G401.6 (cell line): ENCODE results near the gene NDUFB3.
"Not testable (repeated sequence)": the region's sequence is repeated elsewhere in the genome, so short reads cannot be mapped to it uniquely, and the experiment has no call there.

Experiments used
- FAIRE-seq: peaks from 2 replicates; lab custom pipeline; 2012; peaks lifted over from hg19 to GRCh38; lab: Jason Lieb, UNC

NDUFB3 gene

GRCh38 chr2:201093573-201093972 lies 21.8 kb downstream of the NDUFB3 start:
- no peak for FAIRE-seq

GRCh38 chr2:201100497-201100896 lies 28.7 kb downstream of the NDUFB3 start:
- FAIRE-seq: no peak

- FAIRE-seq: no peak
Observed at GRCh38 chr2:201105759-201106158, 34.0 kb downstream of the NDUFB3 start.

GRCh38 chr2:201107624-201108023 lies 35.8 kb downstream of the NDUFB3 start:
- no peak for FAIRE-seq

GRCh38 chr2:201108341-201108740 lies 36.5 kb downstream of the NDUFB3 start:
- FAIRE-seq: no peak

GRCh38 chr2:201109186-201109585 lies 37.4 kb downstream of the NDUFB3 start:
- FAIRE-seq: no peak

GRCh38 chr2:201110615-201111014 lies 38.8 kb downstream of the NDUFB3 start:
- no peak for FAIRE-seq

- FAIRE-seq: no peak
Observed at GRCh38 chr2:201111096-201111495, 39.3 kb downstream of the NDUFB3 start.

GRCh38 chr2:201114350-201114749 lies 42.5 kb downstream of the NDUFB3 start:
- FAIRE-seq: no peak

GRCh38 chr2:201114846-201115245 lies 43.0 kb downstream of the NDUFB3 start:
- FAIRE-seq: no peak

- no peak for FAIRE-seq
Observed at GRCh38 chr2:201116115-201116958, 44.5 kb downstream of the NDUFB3 start, which contains the start of gene CFLAR. Gene CFLAR (plus strand): TSS chr2:201116164. CDS start chr2:201129866, 13,702 bp downstream.

GRCh38 chr2:201116959-201117734 lies 45.3 kb downstream of the NDUFB3 start:
- peak; percentile 17 for FAIRE-seq

GRCh38 chr2:201117735-201118094 lies 45.9 kb downstream of the NDUFB3 start:
- FAIRE-seq: not testable (repeated sequence)

GRCh38 chr2:201118121-201118960 lies 46.5 kb downstream of the NDUFB3 start:
- FAIRE-seq: peak; percentile 92

- FAIRE-seq: no peak
Observed at GRCh38 chr2:201118961-201119854, 47.4 kb downstream of the NDUFB3 start.

- no peak for FAIRE-seq
Observed at GRCh38 chr2:201122276-201122675, 50.5 kb downstream of the NDUFB3 start.

GRCh38 chr2:201126308-201127151 lies 54.7 kb downstream of the NDUFB3 start:
- no peak for FAIRE-seq

- no peak for FAIRE-seq
Observed at GRCh38 chr2:201127152-201127511, 55.3 kb downstream of the NDUFB3 start.

GRCh38 chr2:201127570-201127969 lies 55.8 kb downstream of the NDUFB3 start:
- FAIRE-seq: no peak

GRCh38 chr2:201128033-201128432 lies 56.2 kb downstream of the NDUFB3 start:
- FAIRE-seq: no peak
